Measurements from ENCODE around the gene PHEX. TPM values are rescaled to one million over a fixed set of nuclear protein-coding genes. Genes with fewer than 3 reads are reported as not detected.

PHEX gene
- total RNA-seq, 1 experiment from 2014 or later, result 0.04 TPM

GRCh38 chrX:22124098-22124497 is 92.0 kb downstream of the PHEX start:
- TF ChIP-seq PREB (CRISPR knock-in tag; IDR thresholded peaks at IDR 0.05; ENCODE audit: borderline replicate concordance), result no peak
- TF ChIP-seq MXD4 (CRISPR knock-in tag; IDR thresholded peaks at IDR 0.05; ENCODE audit: borderline replicate concordance), result no peak
- no peak for TF ChIP-seq HMGA2 (CRISPR knock-in tag; IDR thresholded peaks at IDR 0.05)
- no peak for TF ChIP-seq ATF1 (CRISPR knock-in tag; IDR thresholded peaks at IDR 0.05)
- no peak for TF ChIP-seq ERG (CRISPR knock-in tag; IDR thresholded peaks at IDR 0.05)
- no peak for TF ChIP-seq TEAD1 (CRISPR knock-in tag; IDR thresholded peaks at IDR 0.05)
- TF ChIP-seq ZNF121 (CRISPR knock-in tag; IDR thresholded peaks at IDR 0.05), result no peak
- TF ChIP-seq TP53 (CRISPR knock-in tag; IDR thresholded peaks at IDR 0.05), result no peak
- no peak for TF ChIP-seq KAT7 (CRISPR knock-in tag; IDR thresholded peaks at IDR 0.05; ENCODE audit: borderline replicate concordance)
- TF ChIP-seq HMGXB4 (CRISPR knock-in tag; IDR thresholded peaks at IDR 0.05), result no peak
- TF ChIP-seq ZMAT4 (CRISPR knock-in tag; IDR thresholded peaks at IDR 0.05), result no peak
- no peak for TF ChIP-seq CBFB (CRISPR knock-in tag; IDR thresholded peaks at IDR 0.05; ENCODE audit: low read depth)
- TF ChIP-seq USF1 (CRISPR knock-in tag; IDR thresholded peaks at IDR 0.05), result no peak
- no peak for TF ChIP-seq ZSCAN18 (CRISPR knock-in tag; IDR thresholded peaks at IDR 0.05)
- no peak for TF ChIP-seq OVOL2 (CRISPR knock-in tag; IDR thresholded peaks at IDR 0.05; ENCODE audit: borderline replicate concordance)
- no peak for TF ChIP-seq ZNF281 (CRISPR knock-in tag; IDR thresholded peaks at IDR 0.05)
- no peak for TF ChIP-seq MLX (CRISPR knock-in tag; IDR thresholded peaks at IDR 0.05)
- TF ChIP-seq ZBTB21 (CRISPR knock-in tag; IDR thresholded peaks at IDR 0.05; ENCODE audit: borderline replicate concordance), result no peak
- ChIA-PET POLR2A (no interaction called here), CTCF (no interaction called here)
- H3K9me3 Mint-ChIP-seq, result no peaks in the 10 kb centered on the region
- H3K4me1 Mint-ChIP-seq, result peaks cover 29% of the 10 kb centered on the region
- H3K4me3 Mint-ChIP-seq, result no peak overlapping the region
- H3K27me3 Mint-ChIP-seq (ENCODE audit: low read depth), result no peaks in the 10 kb centered on the region
- ATAC-seq, result no peak
- DNase-seq (ENCODE audit: low spot score), result no peak
- no peak overlapping the region; the same call in 1 of the 2 replicates for H3K27ac Mint-ChIP-seq
- H3K36me3 Mint-ChIP-seq, result no peaks in the 10 kb centered on the region
